DND-41 (cell line): ENCODE measurements around the gene DYNLRB1.

Source experiments
- CTCF ChIP-seq: IDR thresholded peaks from 2 replicates; pipeline ENCODE4 v1.5.1; 2012; ENCODE audit warnings: borderline replicate concordance, low read length, moderate library complexity, mild to moderate bottlenecking; ENCODE audit not compliant: poor library complexity, severe bottlenecking; ENCODE audit errors: extremely low read depth
- EZH2 ChIP-seq: IDR thresholded peaks from 3 replicates; pipeline ENCODE4 v1.6.1; 2012; ENCODE audit warnings: borderline replicate concordance, low read depth, mild to moderate bottlenecking, moderate library complexity, low read length, inconsistent platforms; ENCODE audit not compliant: severe bottlenecking

DNA sequence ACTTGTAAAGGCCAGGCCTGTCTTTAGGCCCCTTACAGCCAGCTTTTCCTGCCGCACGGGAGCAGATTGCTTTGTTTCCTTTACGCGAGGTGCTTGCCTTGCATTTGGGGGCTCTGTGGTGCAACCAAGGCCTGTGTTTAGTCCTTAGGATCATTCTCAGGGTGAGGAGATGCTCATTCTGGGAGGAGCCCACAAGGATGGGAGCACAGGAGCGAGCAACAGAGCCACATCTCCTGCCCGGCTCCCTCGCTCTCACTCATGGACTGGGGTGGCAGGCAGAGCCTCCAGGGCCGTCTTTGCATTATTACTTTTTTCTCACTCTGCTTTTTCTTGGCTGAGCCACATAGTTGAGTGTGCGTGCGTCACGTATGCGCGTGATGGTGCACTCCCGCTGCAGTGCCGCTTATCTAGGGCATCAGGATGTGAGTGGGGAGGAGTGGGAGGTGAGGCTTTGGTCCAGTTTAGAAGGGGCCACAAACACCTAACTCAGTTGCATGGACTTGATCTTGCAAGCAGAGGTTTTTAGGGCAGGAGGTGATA is 19.1 kb downstream of the DYNLRB1 start:
- TF ChIP-seq CTCF (no peak), EZH2 (no peak)
